ENCODE measurements around the gene POLK.

DNA sequence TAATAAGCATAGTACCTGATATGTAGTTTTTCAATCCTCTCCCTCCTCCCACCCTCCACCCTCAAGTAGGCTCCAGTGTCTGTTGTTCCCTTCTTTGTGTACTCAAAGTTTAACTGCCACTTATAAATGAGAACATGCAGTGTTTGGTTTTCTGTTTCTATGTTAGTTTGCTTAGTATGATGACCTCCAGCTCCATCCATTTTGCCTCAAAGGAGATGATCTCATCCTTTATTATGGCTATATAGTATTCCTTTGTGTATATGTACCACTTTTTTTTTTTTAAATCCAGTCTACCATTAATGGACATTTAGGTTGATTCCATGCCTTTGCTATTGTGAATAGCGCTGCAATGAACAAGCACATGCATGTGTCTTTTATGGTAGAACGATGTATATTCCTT is 20.5 kb downstream of the POLK start:
- TF ChIP-seq, protein P1, sequence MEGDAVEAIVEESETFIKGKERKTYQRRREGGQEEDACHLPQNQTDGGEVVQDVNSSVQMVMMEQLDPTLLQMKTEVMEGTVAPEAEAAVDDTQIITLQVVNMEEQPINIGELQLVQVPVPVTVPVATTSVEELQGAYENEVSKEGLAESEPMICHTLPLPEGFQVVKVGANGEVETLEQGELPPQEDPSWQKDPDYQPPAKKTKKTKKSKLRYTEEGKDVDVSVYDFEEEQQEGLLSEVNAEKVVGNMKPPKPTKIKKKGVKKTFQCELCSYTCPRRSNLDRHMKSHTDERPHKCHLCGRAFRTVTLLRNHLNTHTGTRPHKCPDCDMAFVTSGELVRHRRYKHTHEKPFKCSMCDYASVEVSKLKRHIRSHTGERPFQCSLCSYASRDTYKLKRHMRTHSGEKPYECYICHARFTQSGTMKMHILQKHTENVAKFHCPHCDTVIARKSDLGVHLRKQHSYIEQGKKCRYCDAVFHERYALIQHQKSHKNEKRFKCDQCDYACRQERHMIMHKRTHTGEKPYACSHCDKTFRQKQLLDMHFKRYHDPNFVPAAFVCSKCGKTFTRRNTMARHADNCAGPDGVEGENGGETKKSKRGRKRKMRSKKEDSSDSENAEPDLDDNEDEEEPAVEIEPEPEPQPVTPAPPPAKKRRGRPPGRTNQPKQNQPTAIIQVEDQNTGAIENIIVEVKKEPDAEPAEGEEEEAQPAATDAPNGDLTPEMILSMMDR (conservative IDR thresholded peaks at IDR 0.05; ENCODE audit: low read depth, low read length) = no peak
- TF ChIP-seq POLR2A (IDR thresholded peaks at IDR 0.05; ENCODE audit: low read depth, low read length) = no peak
- TF ChIP-seq, protein P2, sequence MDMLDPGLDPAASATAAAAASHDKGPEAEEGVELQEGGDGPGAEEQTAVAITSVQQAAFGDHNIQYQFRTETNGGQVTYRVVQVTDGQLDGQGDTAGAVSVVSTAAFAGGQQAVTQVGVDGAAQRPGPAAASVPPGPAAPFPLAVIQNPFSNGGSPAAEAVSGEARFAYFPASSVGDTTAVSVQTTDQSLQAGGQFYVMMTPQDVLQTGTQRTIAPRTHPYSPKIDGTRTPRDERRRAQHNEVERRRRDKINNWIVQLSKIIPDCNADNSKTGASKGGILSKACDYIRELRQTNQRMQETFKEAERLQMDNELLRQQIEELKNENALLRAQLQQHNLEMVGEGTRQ (IDR thresholded peaks at IDR 0.05; ENCODE audit: low read depth, low read length) = no peak
- no peak for TF ChIP-seq RAD21 (IDR thresholded peaks at IDR 0.05; ENCODE audit: low read length)
- no peak for TF ChIP-seq MAFK (IDR thresholded peaks at IDR 0.05; ENCODE audit: low read depth, low read length)
- no peak for TF ChIP-seq BHLHE40 (IDR thresholded peaks at IDR 0.05; ENCODE audit: low read depth, low read length)
